ENCODE data around the gene RAD18.

The RAD18 gene

DNA sequence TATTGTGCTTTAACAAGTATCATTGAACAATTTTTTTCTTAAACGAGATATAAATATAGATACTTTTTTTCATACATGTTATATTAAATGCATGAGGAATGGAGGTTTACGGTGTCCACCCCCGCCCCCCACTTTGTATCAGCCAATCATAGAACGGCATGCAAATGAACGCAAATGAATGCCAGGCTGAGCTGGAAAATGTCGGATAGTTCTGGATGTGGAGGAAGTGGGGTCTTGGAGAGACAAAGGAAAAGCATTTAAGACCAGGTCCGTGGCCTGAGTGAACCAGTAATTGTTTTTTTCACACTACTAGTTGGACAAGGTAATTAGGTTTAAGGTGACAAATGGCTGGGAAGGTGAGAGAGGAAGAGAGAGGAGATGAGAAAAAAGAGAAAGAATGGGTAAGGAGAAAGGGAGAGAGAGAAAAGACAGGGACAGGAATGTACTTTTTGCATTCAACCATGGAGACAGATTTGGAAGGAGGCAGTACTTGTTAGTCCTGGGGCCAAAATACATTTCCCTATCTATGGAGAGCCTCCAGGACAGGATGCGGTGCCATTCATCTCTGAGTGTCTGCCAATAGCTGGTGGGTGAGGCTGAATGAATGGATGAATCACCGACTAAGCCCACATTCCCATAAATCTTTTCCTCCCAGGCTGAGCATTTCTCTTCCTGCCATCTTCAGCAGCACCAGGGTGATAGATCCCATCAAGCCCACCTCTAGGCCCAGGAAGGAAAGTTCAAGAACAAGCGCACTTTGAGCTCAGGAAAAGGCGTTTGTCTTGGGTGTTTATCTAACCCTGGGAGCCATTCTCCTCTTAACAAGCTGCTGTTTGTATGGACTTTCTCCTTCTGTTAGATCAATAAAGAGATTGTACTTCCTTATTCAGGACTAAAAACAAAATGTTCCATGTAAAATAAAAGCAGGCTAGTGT is 1.4 kb upstream of the RAD18 start:
- DNase-seq: no peak

DNA sequence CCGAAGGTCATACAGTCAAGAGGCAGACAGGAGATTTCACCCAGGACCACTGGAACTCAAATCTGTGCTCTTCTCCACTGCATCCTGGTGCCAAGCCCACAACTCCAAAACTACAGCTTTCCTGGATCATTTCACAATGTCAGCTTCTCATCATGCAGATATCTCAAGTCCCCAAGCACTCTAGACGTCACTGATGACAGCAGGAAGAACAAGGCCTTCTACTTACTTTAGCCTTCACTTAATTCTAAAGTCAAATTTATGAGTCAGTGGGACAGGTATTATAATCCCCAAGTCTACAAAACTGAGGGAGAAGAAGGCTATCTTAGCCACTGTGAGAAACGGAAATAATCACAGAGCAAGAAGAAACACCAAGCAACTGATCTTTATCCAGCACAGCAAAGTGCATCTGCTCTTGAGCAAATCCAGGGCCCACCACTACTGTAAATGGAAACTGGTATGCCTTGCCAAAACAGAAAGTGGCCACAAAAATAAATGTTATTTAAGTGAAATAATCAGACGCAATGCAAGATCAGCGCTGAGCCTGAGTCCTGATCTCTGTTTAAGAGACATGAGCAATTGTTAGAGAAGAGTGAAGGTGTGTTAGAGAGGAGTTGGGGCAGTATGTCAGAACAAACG is 928 bp downstream of the RAD18 start:
- DNase-seq: no peak

DNA sequence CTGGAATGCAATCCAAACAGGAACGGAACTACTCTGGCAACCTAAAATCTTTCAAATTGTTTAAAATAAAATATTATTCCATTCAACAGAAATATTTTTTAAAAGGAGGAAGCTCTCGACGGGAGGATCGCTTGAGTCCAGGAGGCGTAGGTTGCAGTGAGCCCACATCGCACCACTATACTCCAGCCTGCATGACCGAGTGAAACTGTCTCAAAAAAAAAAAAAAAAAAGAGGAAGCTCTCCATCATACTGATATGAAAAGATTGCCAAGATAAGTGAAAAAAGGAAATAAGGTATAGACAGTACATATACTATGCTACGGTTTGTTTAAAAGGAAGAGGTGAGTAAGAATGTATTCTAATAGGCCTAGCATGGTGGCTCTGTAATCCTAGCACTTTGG is 3.6 kb downstream of the RAD18 start:
- no peak for DNase-seq

DNA sequence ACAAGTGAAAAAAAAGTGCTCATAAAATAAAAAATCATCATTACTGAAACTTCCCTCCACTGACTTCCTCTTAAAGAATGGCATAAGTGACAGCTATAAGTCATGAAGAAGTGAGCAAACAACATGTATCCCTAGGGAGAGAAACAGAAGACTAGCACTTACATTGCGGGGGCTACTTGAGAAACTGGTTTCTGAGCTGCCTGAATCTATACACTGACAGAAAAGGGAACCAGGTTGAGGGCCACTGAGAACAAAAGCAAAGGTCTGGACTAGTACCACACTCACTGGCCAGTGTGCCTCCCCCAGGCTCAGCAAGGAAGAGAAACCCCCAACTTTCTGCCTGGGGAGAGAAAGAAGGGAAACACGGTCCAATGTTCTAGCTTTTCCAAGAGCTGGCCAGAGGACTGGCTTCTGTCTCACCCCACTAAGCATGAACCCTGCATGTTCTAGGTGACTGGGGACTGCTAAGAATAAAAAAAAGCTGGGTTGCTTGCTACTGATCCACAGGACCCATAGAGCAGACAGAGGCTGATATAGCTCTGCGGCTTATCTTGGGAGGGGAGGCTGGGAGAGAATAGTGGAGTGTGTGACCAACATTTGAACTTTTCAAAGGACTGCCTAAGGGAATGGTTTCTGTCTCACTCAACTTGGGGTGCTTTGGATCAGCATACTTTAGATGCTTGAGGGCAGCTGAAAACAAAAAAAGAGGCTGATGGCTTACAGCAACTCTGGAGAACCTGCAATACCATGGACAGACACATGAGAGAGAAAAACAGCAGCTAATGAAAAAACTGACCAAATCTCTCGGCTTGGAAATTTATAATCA is 8.1 kb downstream of the RAD18 start:
- no peak for DNase-seq

DNA sequence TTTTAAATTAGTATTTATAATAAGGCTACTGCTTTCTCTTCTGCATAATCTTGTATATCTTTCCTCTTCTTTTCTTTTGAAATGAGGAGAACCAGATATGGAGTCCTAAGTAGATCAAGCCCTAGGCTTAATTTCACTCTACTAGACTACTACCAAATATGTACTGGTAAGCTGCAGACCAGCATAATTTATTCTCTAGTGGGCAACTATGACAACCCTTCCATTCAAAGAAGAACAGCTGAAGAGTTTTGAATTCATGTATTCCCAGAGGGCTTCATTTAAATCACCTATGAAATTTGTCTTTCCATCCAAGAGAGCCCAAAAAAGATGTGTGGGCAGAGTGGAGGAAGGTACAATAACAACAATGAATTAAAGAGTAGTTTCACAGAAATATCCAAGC is 10.0 kb downstream of the RAD18 start:
- DNase-seq: no peak

DNA sequence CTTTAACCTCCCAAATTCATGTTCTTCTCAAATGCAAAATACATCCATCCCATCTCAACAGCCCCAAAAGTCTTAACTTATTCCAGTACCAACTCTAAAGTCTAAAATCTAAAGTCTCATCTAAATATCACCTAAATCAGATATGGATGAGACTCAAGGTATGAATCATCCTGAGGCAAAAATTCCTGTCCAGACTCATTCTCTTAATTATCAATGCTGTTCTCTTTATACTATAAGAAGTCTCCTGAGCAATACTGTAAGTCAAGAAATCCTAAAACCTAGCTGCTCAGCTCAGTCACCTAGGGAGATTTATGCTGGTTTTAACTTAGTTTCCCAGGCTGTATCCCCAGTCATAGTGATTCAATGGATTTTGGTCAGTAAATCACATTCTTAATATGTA is 11.1 kb downstream of the RAD18 start:
- no peak for DNase-seq

DNA sequence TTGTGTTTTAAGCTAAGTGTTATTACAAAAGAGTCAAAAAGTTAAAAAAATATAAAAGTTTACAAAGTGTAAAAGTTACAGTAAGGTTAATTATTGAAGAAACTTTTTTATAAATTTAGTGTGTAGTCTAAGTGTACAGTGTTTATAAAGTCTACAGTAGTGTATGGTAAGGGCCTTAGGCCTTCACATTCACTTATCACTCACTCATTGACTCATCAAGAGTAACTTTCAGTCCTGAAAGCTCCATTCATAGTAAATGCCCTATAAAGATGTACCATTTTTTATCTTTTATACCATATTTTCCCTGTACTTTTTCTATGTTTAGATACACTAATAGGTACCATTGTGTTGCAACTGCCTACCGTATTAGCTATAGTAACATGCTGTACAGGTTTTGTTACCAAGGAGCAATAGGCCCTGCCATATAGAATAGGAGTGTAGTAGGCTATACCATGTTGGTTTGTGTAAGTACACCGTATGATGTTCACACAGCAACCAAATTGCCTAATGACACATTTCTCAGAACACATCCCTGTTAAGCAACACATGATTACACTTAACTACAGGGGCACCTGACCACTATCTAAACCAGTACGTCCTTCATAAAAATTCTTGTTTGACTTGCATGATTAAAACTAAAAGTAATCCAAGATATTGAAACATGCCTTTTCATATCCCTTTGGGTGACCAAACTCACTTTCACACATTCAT is 17.2 kb downstream of the RAD18 start:
- DNase-seq: no peak

DNA sequence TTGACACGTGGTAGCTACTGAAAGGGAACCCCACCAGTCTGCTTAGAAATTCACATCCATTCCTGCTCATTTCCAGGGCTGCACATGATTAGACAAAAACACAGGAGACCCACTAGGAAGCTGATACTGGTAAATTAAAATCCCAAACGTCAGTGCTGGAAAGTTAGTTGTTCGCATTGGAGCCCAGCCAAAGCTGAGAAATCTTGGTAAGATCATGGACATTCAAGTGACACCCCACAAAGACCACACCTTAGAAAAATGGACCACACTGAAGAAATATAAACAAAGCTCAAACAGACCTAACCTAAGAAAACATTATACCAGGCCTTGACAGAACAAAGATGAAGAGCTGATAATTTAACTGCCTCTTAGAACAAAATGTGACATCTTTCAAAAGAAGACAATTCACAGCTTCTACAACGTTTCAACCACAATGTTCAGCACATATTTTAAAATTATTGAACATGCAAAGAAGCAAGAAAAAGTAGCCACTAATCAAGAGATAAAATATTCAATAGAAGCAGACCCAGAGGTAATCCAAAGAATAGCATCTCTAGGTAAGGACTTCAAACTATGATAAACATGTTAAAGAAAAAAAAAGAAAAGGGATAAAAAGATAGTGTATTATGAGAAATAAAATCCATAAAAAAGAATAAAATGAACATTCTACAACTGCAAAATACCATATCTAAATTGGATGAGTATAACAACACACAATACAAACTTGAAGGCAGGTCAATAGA is 20.4 kb downstream of the RAD18 start:
- DNase-seq: no peak

DNA sequence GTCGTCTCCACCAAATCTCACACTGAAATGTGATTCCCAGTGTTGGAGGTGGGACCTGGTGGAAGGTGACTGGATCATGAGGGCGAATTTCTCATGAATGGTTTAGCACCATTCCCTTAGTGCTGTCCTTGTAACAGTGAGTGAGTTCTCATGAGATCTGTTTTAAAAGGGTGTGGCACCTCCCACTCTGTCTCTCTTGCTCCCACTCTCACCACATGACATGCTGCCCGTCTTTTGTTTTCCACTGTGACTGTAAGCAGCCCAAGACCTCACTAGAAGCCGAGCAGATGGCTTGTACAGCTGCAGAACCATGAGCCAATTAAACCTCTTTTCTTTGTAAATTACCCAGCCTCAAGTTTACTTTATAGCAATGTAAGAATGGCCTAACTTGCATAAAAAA is 21.2 kb downstream of the RAD18 start:
- DNase-seq: no peak

DNA sequence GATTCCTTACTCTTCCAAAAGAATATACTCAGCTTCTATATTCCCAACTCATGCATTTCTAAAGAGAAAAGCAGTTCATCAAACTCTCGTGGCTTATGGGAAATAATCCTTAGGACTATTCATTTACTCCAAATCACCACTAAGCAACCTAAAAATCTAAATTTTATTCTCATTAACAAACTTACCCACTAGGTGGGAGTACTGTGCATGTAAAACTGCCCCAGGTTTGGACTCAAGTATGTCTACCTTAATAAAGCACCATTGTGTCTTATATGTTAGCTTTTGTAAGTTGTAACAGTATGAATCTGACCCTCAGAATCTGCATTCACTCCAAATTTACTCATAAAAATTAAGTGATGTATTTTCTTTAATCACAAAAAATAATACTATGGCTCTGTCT is 25.3 kb downstream of the RAD18 start:
- DNase-seq: no peak

DNA sequence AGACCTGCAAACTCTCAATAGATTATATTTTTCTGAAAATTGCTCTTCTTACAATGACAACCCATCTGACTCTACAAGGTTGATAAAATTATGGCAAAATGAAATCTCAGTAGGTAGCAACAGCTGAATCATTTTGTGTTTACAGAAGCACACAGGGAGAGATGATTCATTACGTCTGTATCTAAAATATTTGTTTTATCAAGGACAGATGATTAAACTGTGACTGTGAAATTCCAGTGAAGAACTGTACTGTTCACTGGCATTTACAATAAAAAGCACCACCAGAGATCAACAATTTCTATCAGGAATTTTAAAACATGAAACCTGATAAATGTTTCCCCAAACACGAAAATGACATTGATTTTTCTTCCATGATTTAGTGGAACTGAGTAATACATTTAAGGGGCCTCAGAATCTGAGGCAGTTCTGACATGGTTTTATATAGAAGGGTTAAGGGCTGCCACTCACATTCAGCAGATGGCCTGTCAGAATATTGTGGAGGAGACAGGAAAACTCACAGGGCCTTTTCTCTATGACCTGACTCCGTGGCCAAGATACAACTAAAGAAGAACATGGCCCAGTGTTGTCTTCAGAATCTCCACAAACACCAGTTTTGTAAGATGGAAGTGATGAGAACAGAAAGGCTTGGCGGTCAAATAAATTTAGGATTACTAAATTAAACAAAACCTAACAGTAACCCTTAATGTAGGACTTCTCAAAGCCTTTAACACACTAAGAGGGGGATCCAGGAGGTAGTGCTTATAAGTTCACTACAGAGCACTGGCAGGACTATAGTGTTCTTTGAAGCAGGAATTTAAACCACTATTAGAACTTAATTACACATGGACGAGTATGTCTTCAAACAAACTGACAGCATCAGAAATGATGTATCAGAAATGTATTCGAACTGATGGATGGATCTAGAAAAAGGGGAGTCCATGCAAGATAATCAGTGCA is 25.9 kb downstream of the RAD18 start:
- DNase-seq: no peak

DNA sequence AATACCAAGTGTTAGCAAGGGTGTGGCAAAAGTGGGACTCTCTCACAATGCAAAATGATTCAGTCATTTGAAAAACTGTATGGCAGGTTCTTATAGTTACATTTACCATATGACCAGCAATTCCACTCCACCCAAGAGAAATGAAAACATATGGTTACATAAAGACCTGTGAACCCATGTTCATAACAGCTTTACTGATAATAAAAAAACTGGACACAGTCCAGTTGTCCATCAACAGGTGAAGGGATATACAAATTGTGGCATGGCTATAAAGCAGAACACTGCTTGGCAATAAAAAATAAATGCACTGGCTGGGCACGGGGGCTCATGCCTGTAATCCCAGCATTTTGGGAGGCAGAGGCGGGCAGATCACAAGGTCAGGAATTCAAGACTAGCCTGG is 30.8 kb downstream of the RAD18 start:
- no peak for DNase-seq

DNA sequence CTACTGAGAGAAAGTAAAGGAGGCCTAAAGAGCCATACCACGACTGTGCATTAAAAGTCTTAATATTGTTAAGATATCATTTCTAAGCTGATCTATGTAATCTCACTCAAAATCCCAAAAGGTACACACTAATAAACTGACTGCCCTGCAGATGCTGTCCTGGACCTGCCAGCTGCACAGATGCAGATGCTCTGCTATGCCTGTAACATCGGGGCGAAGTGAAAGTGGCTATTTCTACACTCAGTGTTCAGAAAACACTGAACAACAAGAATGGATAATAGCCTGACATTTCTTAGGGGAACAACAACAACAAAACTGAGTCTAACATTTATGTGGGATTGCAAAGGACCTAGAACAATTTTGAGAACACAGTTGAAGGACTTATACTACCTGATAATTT is 31.9 kb downstream of the RAD18 start:
- DNase-seq: no peak

DNA sequence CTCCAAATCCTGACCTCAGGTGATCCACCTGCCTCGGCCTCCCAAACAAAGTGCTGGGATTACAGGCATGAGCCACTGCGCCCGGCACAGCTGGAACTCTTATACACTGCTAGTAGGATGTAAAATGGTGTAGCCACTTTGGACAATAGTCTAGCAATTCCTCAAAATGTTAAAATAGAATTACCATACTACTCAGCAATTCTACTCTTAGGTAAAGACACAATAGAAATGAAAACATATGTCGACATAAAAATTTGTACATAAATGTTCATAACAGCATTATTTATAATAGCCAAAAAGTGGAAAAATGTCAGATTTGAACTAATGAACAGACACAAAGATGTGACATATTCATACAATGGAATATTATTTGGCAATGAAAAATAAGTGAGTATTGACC is 33.4 kb downstream of the RAD18 start:
- DNase-seq: no peak

DNA sequence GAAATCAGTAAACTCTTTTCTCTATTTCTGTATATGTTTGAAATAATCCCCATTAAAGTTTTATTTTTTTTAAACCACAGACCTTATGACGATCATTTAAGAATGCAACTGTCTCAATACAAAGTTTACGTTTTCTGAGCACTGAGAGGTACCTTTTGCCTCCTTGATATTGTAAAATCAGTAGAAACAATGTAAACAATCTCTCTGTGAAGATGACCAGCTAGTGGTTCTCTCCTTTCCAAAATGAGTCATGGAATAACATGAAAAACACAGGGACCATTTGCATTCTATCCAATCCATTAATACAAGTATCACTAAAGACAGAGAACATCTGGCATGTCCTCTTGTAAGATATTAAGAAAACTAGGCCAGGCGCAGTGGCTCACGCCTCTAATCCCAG is 48.8 kb downstream of the RAD18 start:
- DNase-seq: no peak

DNA sequence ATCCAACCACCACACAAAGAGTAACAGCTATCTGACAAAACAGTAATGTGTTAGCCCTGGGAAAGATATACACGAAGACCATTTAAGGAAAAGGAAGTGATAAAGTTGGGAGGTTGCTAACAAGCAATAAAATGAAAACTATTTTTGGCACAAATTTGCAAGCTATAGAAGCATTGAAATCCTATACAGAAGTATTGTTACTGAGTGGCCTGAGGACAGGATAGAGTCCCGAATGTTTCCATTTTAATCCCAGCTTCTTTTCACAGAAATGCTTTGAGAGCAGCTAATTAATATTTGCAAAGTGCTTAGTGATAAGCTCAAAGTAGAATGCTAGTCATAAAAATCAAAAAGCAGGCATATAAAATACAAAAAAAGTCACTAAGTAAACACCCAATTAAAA is 51.5 kb downstream of the RAD18 start:
- DNase-seq: no peak

DNA sequence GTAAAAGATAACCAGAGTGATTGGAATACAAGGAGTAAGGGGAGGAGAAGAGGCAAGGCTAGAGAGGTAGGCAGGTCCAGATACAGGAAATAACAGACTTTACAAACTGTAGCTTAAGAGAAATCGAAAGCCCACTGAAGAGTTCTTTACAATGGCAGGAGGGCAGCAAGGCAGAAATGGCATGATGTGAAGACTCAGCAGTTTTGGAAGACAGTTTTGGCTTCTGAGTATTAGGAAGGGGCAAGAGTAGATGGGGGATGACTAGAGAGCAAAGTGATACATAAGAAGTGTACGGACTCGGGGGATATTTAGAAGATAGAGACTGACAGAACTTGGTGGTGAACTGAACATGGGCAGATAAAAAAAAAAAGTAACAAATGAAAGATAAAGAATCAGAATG is 54.1 kb downstream of the RAD18 start:
- DNase-seq: no peak

DNA sequence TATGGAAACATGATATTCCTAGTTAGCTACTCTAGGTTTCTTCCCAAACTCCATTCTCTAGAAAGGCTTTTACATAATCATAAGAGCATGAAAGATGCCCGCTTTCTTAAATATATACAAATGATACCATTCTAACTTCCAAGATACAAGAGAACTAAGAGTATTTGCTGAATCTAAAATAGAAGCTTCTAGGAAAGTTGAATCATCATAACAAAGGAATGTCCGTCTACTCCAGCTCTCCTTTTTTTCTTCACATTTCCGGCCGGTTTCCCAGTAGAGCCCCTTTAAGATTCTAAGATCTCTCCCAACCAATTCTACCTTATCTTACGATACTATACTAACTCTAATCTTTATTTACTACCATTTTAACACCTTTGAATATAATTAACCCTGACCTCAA is 60.1 kb downstream of the RAD18 start:
- DNase-seq: no peak

DNA sequence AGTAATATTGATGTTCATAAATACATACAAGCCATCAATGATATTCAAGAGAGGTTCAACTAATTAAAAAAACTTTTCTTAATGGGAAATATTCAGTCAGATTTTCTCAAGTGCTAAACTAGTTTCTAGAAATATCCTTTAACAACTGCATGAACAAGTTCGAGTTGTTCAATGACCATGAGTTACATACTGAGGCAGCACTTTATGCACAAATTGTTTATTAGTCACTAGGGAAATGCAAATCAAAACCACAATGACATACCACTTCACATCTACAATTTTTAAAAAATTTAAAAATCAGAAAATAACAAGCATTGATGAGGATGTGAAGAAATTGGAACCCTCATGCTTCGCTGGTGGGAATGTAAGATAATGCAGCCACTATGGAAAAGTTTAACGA is 62.4 kb downstream of the RAD18 start:
- no peak for DNase-seq

DNA sequence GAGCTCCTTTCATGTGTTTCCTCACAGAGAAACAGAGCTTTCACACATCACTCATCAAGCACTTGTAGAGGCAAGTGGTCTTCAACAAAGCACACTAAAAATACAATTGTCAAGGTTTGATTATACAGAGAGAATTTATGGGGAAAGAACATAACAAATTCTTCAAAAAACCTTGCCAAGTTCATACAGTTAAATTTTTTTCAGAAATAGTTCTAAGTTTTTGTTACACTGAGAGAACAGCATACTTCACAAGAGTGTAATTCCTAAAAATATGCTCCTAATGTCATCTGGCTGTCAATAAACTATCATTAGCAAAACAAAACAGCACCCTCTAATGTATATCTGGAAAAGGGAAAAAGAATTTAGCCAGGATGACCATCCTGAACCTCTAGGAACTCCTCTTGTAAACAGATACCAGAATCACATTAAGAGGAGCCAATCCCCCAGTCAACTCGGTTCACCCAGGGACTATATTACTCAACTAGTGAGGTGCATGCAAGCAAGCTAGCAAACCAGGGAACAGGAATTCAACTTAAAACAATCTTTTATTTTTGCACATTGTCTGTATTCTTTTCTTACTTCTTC is 63.3 kb downstream of the RAD18 start:
- no peak for DNase-seq

DNA sequence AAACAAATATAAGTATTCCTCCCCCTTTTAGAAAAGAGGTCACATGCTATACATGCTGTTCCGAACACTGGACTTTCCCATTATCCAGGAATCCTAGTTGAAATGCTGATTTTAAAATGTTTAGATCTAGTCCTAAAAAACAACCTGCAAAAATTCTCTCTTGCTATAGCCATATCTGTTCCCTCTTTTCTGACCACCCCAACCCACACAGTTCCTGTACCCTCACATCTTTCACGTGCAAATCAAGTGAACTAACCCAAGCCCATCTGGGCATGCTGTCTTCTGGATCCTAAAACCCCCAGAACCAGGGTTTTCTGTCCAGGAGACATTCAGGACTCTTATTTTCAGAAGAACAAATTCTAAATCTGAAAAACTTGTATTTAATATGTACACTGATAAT is 67.4 kb downstream of the RAD18 start:
- DNase-seq: no peak

Data from retina (tissue), 1 donor.